Astrocyte (in vitro differentiated cells and primary cell): ENCODE measurements around the gene HEXD.

Experiments
- CTCF ChIP-seq: IDR thresholded peaks from 2 replicates; pipeline ENCODE4 v1.5.1; 2011; ENCODE audit warnings: low read depth, mild to moderate bottlenecking, inconsistent platforms, low read length, moderate library complexity; ENCODE audit not compliant: insufficient read depth
- EZH2 ChIP-seq: IDR thresholded peaks from 2 replicates; pipeline ENCODE4 v1.6.1; 2012; ENCODE audit warnings: mild to moderate bottlenecking, low read length, inconsistent platforms; ENCODE audit not compliant: insufficient read depth

GRCh38 chr17:82378741-82379021, 39.5 kb upstream of the HEXD start:
- no peak for TF ChIP-seq CTCF
- no peak for TF ChIP-seq EZH2
